ENCODE measurements around the gene SH2B3. TPM values are rescaled to one million over a fixed set of nuclear protein-coding genes. Genes with fewer than 3 reads are reported as not detected.

Gene SH2B3
- total RNA-seq, 1 experiment from 2014 or later: 40.3 TPM

DNA sequence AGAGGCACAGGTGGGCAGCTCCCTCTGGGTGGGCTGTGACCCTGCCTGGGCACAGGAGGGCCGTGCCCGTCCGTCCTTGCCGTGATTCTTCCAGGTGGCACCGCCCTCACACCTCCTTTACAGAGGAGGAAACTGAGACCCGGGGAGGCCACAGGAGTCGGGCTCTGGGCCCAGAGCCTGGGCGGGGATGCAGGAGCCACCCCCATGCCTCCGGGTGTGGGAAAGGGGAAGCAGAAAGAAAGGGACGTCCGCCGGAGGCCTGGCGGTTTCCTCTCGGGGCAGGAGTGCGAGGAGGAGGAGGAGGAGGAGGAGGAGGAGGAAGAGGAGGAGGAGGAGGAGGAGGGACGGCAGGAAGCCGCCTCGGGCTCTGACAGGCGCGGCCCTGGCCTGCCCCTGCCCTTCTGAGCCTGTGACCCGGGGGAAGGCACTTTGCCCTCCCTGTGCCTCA lies 23.0 kb downstream of the SH2B3 start:
- H3K79me2 ChIP-seq (ENCODE audit: insufficient read depth, low read length): peaks cover 3% of the 10 kb centered on the region; the same call in 1 of the 2 replicates
- H4K91ac ChIP-seq (ENCODE audit: insufficient read length, low read depth, low read length): no peak overlapping the region
- no peak overlapping the region for H4K5ac ChIP-seq (ENCODE audit: insufficient read length, low read depth, low read length)
- H2BK5ac ChIP-seq (ENCODE audit: insufficient read length, low read length): no peak overlapping the region
- Mint-ChIP-seq H3K4me1 (peaks cover 35 to 41% of the 10 kb centered on the region in 2 experiments), H3K27ac (no peak overlapping the region), H3K9me3 (no peaks in the 10 kb centered on the region), H3K4me3 (no peak overlapping the region), H3K27me3 (ENCODE audit: low read depth) (no peaks in the 10 kb centered on the region), H3K36me3 (ENCODE audit: insufficient read depth in 1 of 3, low read depth in 3 of 3) (peaks cover 0 to 2% (median 0%) of the 10 kb centered on the region in 3 experiments; a peak in 1 of 7 replicates)
- no CpG with 5 or more reads among the region's 21 CpGs for WGBS (ENCODE audit: extremely low coverage, insufficient read length, low lambda C conversion rate)
- H3K79me1 ChIP-seq (ENCODE audit: insufficient read depth, low read depth, low read length, poor library complexity, severe bottlenecking): peaks cover 4% of the 10 kb centered on the region
- no peak overlapping the region for H2BK20ac ChIP-seq (ENCODE audit: low read depth, low read length, poor library complexity, severe bottlenecking)
- H3T11ph ChIP-seq (ENCODE audit: low read length): no peak overlapping the region
- no peak overlapping the region for H3K4me2 ChIP-seq (ENCODE audit: insufficient read depth, insufficient read length, low read length)
- no peak overlapping the region for H2BK12ac ChIP-seq (ENCODE audit: insufficient read length, low read depth, low read length)
- H3K4me1 ChIP-seq (ENCODE audit: insufficient read depth, low read length): peaks cover 2% of the 10 kb centered on the region; the same call in 1 of the 2 replicates
- DNase-seq: no peak
- no peaks in the 10 kb centered on the region for H3K27me3 ChIP-seq (ENCODE audit: insufficient read depth, low read length)
- no peak overlapping the region for H2AFZ ChIP-seq (ENCODE audit: low read length)
- H2BK120ac ChIP-seq (ENCODE audit: low read depth, low read length, poor library complexity, severe bottlenecking): no peak overlapping the region
- H3K4ac ChIP-seq (ENCODE audit: low read depth, low read length): no peak overlapping the region
- no peak overlapping the region for H2BK15ac ChIP-seq (ENCODE audit: low read depth, low read length)
- H3K56ac ChIP-seq (ENCODE audit: insufficient read length, low read depth, low read length): no peak overlapping the region
- peaks cover 2% of the 10 kb centered on the region for H3K23me2 ChIP-seq (ENCODE audit: insufficient read length, low read depth, low read length, poor library complexity, severe bottlenecking)
- no peak overlapping the region for H3K23ac ChIP-seq (ENCODE audit: insufficient read length, low read depth, low read length)
- H2AK5ac ChIP-seq (ENCODE audit: insufficient read length, low read length): no peak overlapping the region
- H3K9ac ChIP-seq (ENCODE audit: extremely low read depth, insufficient read length, low read length): no peak overlapping the region
- TF ChIP-seq, protein P1, sequence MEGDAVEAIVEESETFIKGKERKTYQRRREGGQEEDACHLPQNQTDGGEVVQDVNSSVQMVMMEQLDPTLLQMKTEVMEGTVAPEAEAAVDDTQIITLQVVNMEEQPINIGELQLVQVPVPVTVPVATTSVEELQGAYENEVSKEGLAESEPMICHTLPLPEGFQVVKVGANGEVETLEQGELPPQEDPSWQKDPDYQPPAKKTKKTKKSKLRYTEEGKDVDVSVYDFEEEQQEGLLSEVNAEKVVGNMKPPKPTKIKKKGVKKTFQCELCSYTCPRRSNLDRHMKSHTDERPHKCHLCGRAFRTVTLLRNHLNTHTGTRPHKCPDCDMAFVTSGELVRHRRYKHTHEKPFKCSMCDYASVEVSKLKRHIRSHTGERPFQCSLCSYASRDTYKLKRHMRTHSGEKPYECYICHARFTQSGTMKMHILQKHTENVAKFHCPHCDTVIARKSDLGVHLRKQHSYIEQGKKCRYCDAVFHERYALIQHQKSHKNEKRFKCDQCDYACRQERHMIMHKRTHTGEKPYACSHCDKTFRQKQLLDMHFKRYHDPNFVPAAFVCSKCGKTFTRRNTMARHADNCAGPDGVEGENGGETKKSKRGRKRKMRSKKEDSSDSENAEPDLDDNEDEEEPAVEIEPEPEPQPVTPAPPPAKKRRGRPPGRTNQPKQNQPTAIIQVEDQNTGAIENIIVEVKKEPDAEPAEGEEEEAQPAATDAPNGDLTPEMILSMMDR (conservative IDR thresholded peaks at IDR 0.05): no peak
- H4K8ac ChIP-seq (replicated peaks; ENCODE audit: insufficient read length, low read depth, low read length): no peak overlapping the region
- no peak overlapping the region for H3K18ac ChIP-seq (ENCODE audit: insufficient read length, low read depth, low read length)
- H3K14ac ChIP-seq (ENCODE audit: insufficient read depth, low read length): no peak overlapping the region
- H4K20me1 ChIP-seq (ENCODE audit: control insufficient read depth, insufficient read depth, insufficient read length): no peaks in the 10 kb centered on the region
- no peak overlapping the region for H3K27ac ChIP-seq (ENCODE audit: insufficient read length, low read depth, low read length)
- no peaks in the 10 kb centered on the region for H3K9me3 ChIP-seq (ENCODE audit: control insufficient read depth, low read depth, low read length)

Measured in H9 (cell line).